ENCODE data around the gene IGSF11. TPM values are rescaled to one million over a fixed set of nuclear protein-coding genes. Genes with fewer than 3 reads are reported as not detected.

Gene IGSF11
- total RNA-seq, 1 donor from 2014 or later, result 1.1 TPM

GRCh38 chr3:119011528-119011927, 23.1 kb downstream of the IGSF11 start:
- no peak for TF ChIP-seq CTCF (IDR thresholded peaks at IDR 0.05; ENCODE audit: insufficient read depth, low read length, severe bottlenecking)
- FAIRE-seq (no peak), DNase-seq (ENCODE audit: low read depth) (no peak)
- Histone ChIP-seq H3K36me3 (ENCODE audit: control insufficient read depth, insufficient read depth, low read length) (no peaks in the 10 kb centered on the region), H3K27me3 (ENCODE audit: control insufficient read depth, insufficient read depth, low read length) (no peaks in the 10 kb centered on the region), H3K4me3 (ENCODE audit: low read depth, low read length) (no peak overlapping the region)

GRCh38 chr3:118997190-118997589, 37.5 kb downstream of the IGSF11 start:
- H3K4me3 ChIP-seq (ENCODE audit: low read depth, low read length), result no peak overlapping the region
- FAIRE-seq (no peak), DNase-seq (ENCODE audit: low read depth) (no peak)
- no peak for TF ChIP-seq CTCF (IDR thresholded peaks at IDR 0.05; ENCODE audit: insufficient read depth, low read length, severe bottlenecking)
- no peaks in the 10 kb centered on the region for H3K36me3 ChIP-seq (ENCODE audit: control insufficient read depth, insufficient read depth, low read length)
- H3K27me3 ChIP-seq (ENCODE audit: control insufficient read depth, insufficient read depth, low read length), result no peaks in the 10 kb centered on the region

GRCh38 chr3:118991775-118992174, 42.9 kb downstream of the IGSF11 start:
- no peak for TF ChIP-seq CTCF (IDR thresholded peaks at IDR 0.05; ENCODE audit: insufficient read depth, low read length, severe bottlenecking)
- FAIRE-seq (no peak), DNase-seq (ENCODE audit: low read depth) (no peak)
- no peaks in the 10 kb centered on the region for H3K27me3 ChIP-seq (ENCODE audit: control insufficient read depth, insufficient read depth, low read length)
- no peak overlapping the region for H3K4me3 ChIP-seq (ENCODE audit: low read depth, low read length)
- H3K36me3 ChIP-seq (ENCODE audit: control insufficient read depth, insufficient read depth, low read length), result no peaks in the 10 kb centered on the region

GRCh38 chr3:118990823-118991560, 43.7 kb downstream of the IGSF11 start:
- Histone ChIP-seq H3K4me3 (ENCODE audit: low read depth, low read length) (no peak overlapping the region), H3K36me3 (ENCODE audit: control insufficient read depth, insufficient read depth, low read length) (no peaks in the 10 kb centered on the region), H3K27me3 (ENCODE audit: control insufficient read depth, insufficient read depth, low read length) (no peaks in the 10 kb centered on the region)
- FAIRE-seq (no peak), DNase-seq (ENCODE audit: low read depth) (no peak)
- no peak for TF ChIP-seq CTCF (IDR thresholded peaks at IDR 0.05; ENCODE audit: insufficient read depth, low read length, severe bottlenecking)

GRCh38 chr3:118988198-118989130, 46.2 kb downstream of the IGSF11 start:
- FAIRE-seq (no peak), DNase-seq (ENCODE audit: low read depth) (no peak)
- H3K36me3 ChIP-seq (ENCODE audit: control insufficient read depth, insufficient read depth, low read length), result no peaks in the 10 kb centered on the region
- H3K27me3 ChIP-seq (ENCODE audit: control insufficient read depth, insufficient read depth, low read length), result peaks cover 2% of the 10 kb centered on the region
- no peak overlapping the region for H3K4me3 ChIP-seq (ENCODE audit: low read depth, low read length)
- TF ChIP-seq CTCF (IDR thresholded peaks at IDR 0.05; ENCODE audit: insufficient read depth, low read length, severe bottlenecking), result no peak

Measured in bronchial epithelial cell (primary cell).